OCI-LY3 (cell line): ENCODE measurements around the gene CERS6.

ENCODE experiments used
- EZH2phosphoT487 ChIP-seq: fragments of 200-600 bp; shearing (Covaris generic); IDR thresholded peaks from 2 replicates; pipeline ENCODE4 v1.6.1; 2018; ENCODE audit warnings: antibody characterized with exemption, mixed run types, low read depth
- TF ChIP-seq, protein P1 (sequence below): fragments of 200-600, 300-600 bp; sonication (generic); IDR thresholded peaks from 2 replicates; pipeline ENCODE4 v1.5.1; 2014; ENCODE audit warnings: antibody characterized with exemption, low read length, low read depth

DNA sequence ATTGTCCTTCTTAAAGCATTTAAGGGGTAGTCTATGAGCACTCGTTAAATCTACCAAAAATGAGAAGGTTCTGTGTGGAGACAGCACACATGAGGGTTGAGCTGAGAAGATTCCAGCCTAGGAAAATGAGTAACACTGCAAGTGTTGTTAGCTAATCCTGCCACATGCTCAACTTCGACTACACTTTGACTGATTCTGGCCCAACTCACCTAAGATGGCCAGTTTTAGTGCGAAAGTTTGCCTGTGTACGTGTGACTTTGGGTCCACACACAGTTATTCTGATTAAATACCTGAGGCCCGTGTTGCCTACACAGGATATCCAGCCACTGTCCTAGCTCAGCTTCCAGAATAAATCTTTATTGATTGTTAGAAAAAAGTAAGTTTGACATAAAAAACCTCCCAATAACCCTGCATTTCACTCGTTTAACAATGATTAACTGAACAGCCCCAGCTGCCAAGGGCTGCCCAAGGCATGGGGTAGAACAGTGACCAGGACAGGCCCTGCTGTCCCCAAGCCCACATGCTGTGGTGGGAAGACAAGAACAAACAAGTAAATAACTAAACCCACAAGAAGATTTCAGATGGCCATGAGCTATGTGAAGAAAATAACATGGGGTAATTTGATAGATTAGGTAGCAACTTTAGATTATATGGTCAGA, 14.7 kb upstream of the CERS6 start:
- TF ChIP-seq, protein P1, sequence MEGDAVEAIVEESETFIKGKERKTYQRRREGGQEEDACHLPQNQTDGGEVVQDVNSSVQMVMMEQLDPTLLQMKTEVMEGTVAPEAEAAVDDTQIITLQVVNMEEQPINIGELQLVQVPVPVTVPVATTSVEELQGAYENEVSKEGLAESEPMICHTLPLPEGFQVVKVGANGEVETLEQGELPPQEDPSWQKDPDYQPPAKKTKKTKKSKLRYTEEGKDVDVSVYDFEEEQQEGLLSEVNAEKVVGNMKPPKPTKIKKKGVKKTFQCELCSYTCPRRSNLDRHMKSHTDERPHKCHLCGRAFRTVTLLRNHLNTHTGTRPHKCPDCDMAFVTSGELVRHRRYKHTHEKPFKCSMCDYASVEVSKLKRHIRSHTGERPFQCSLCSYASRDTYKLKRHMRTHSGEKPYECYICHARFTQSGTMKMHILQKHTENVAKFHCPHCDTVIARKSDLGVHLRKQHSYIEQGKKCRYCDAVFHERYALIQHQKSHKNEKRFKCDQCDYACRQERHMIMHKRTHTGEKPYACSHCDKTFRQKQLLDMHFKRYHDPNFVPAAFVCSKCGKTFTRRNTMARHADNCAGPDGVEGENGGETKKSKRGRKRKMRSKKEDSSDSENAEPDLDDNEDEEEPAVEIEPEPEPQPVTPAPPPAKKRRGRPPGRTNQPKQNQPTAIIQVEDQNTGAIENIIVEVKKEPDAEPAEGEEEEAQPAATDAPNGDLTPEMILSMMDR = no peak
- TF ChIP-seq EZH2phosphoT487 = no peak
